GM18517 (cell line): Measurements from ENCODE around the gene DMTF1.
"Not testable (repeated sequence)": the region's sequence is repeated elsewhere in the genome, so short reads cannot be mapped to it uniquely, and the experiment has no call there.

Source experiments
- ATAC-seq: cut with Tn5 transposase; IDR thresholded peaks from one replicate; pipeline ENCODE4 v1.9.1; 2021; ENCODE audit warnings: mild to moderate bottlenecking, moderate library complexity; ENCODE audit not compliant: unreplicated experiment

Gene DMTF1

GRCh38 chr7:87152112-87152896 lies at the start of gene DMTF1:
DMTF1 (plus strand) TSS chr7:87152453; CDS start chr7:87164942, 12,489 bp downstream.
- ATAC-seq: peak; percentile 71

GRCh38 chr7:87105401-87105800 lies 46.9 kb upstream of the DMTF1 start:
- ATAC-seq: no peak

GRCh38 chr7:87106974-87107612 lies 45.2 kb upstream of the DMTF1 start:
- no peak for ATAC-seq

- ATAC-seq: no peak
Measured at GRCh38 chr7:87107949-87108776, 44.1 kb upstream of the DMTF1 start.

GRCh38 chr7:87110778-87111177 lies 41.5 kb upstream of the DMTF1 start:
- ATAC-seq: no peak

- ATAC-seq: no peak
Measured at GRCh38 chr7:87111877-87112276, 40.4 kb upstream of the DMTF1 start.

- no peak for ATAC-seq
Measured at GRCh38 chr7:87113077-87113476, 39.2 kb upstream of the DMTF1 start.

- ATAC-seq: not testable (repeated sequence)
Measured at GRCh38 chr7:87113904-87114303, 38.3 kb upstream of the DMTF1 start.

GRCh38 chr7:87115772-87116171 lies 36.5 kb upstream of the DMTF1 start:
- ATAC-seq: not testable (repeated sequence)

- ATAC-seq: no peak
Measured at GRCh38 chr7:87116315-87116714, 35.9 kb upstream of the DMTF1 start.

GRCh38 chr7:87119581-87119980 lies 32.7 kb upstream of the DMTF1 start:
- no peak for ATAC-seq

- no peak for ATAC-seq
Measured at GRCh38 chr7:87123105-87123504, 29.1 kb upstream of the DMTF1 start.

GRCh38 chr7:87127019-87127418 lies 25.2 kb upstream of the DMTF1 start:
- ATAC-seq: no peak

GRCh38 chr7:87128861-87129267 lies 23.4 kb upstream of the DMTF1 start:
- no peak for ATAC-seq

- ATAC-seq: no peak
Measured at GRCh38 chr7:87129332-87129731, 22.9 kb upstream of the DMTF1 start.

- peak; percentile 99 for ATAC-seq
Measured at GRCh38 chr7:87129848-87130247, 22.4 kb upstream of the DMTF1 start.

- ATAC-seq: no peak
Measured at GRCh38 chr7:87131771-87132170, 20.5 kb upstream of the DMTF1 start.

GRCh38 chr7:87137271-87137670 lies 15.0 kb upstream of the DMTF1 start:
- ATAC-seq: no peak

GRCh38 chr7:87139514-87139913 lies 12.7 kb upstream of the DMTF1 start:
- no peak for ATAC-seq

GRCh38 chr7:87140271-87140748 lies 11.9 kb upstream of the DMTF1 start:
- ATAC-seq: no peak

GRCh38 chr7:87144173-87144657 lies 8.0 kb upstream of the DMTF1 start:
- ATAC-seq: peak; percentile 98
